Heart right ventricle (tissue), 16 donors: ENCODE measurements around the gene FHIT. TPM values are rescaled to one million over a fixed set of nuclear protein-coding genes. Genes with fewer than 3 reads are reported as not detected.

ENCODE experiments used
- ATAC-seq, 8 donors: fragments of 200-7000 bp; cut with Tn5 transposase; one replicate each; pipeline ENCODE4 v1.9.1; 2020; ENCODE audit warnings: mild to moderate bottlenecking in 8 of 8, moderate library complexity in 8 of 8, moderate number of reproducible peaks in 1 of 8
- DNase-seq, 2 donors: peaks; one replicate each; pipeline ENCODE4 v3.0.0-alpha.2; 2020
- H3K27ac ChIP-seq, 10 donors: fragments of 200-600 bp; sonication (generic) in 2 of 10; one replicate each; pipeline versions ENCODE4 v1.5.0 to v1.8.0; 2020 to 2022; ENCODE audit warnings: mild to moderate bottlenecking in 3 of 10
- H3K27me3 ChIP-seq, 7 donors: fragments of 200-600 bp; one replicate each; pipeline ENCODE4 v1.8.0; 2021 to 2022; ENCODE audit warnings: mild to moderate bottlenecking in 2 of 7
- H3K36me3 ChIP-seq, 9 donors: fragments of 200-600 bp; sonication (generic) in 1 of 9; one replicate each; pipeline versions ENCODE4 v1.5.0 to v1.8.0; 2020 to 2022; ENCODE audit warnings: mild to moderate bottlenecking in 2 of 9
- H3K4me1 ChIP-seq, 9 donors: fragments of 200-600 bp; sonication (generic) in 1 of 9; one replicate each; pipeline versions ENCODE4 v1.5.0 to v1.8.0; 2020 to 2022; ENCODE audit warnings: mild to moderate bottlenecking in 4 of 9
- H3K4me3 ChIP-seq, 10 donors: fragments of 200-600 bp; sonication (generic) in 2 of 10; one replicate each; pipeline versions ENCODE4 v1.5.0 to v1.8.0; 2020 to 2022; ENCODE audit warnings: mild to moderate bottlenecking in 7 of 10, moderate library complexity in 2 of 10
- H3K9me3 ChIP-seq, 11 donors: fragments of 200-600 bp in 10 of 11; sonication (generic) in 2 of 11; one replicate each; pipeline versions ENCODE4 v1.5.0 to v1.8.0; 2013 to 2022; ENCODE audit warnings: mild to moderate bottlenecking in 2 of 11, control low read depth in 1 of 11, moderate library complexity in 1 of 11
- WGBS, 2 donors: extraction: QIAGEN DNeasy Blood & Tissue Kit; methylation state at CpG; one replicate each; pipeline ENCODE4 v1.1.7; 2013; ENCODE audit warnings: inconsistent platforms in 1 of 2; 5-methylcytosine and 5-hydroxymethylcytosine counted together
- intact Hi-C, 10 donors: fragments of 100-400 bp; cut with DNase I; formaldehyde crosslinking; loops; one replicate each; pipeline versions ENCODE4 v1.11.1 to v1.14.2; 2022
- polyA plus RNA-seq, 2 donors: library from polyadenylated mRNA; stranded (reverse); fragments of 200-250 nt; gene quantifications; one replicate each; pipeline ENCODE4 v1.2.3, GENCODE V29; 2013
- total RNA-seq, 10 donors: library from RNA; stranded (reverse); fragmentation: NEBNext Ultra II Directional in 3 of 10; extraction: Animal tissue kit (Norgen Biotek cat#: 25700) in 3 of 10; gene quantifications; one replicate each; pipeline versions ENCODE4 v1.2.1 to v1.2.4, GENCODE V29; 2021 to 2023
- TF ChIP-seq, protein P1 (sequence below), 9 donors: fragments of 200-600 bp; sonication (generic) in 2 of 9; IDR thresholded peaks; one replicate each; pipeline versions ENCODE4 v1.5.0 to v1.8.0; 2021 to 2022; ENCODE audit warnings: antibody characterized with exemption in 9 of 9, mild to moderate bottlenecking in 5 of 9, moderate library complexity in 1 of 9
- donor health status: Arrhythmogenic right ventricular cardiomyopathy.
- donor health status: ischemic (EF 13 %, LVEDD 7.1; RV severe dilation, severe dysfunction).
- donor health status: healthy with polysubstance abuse.
- donor health status: DM: no; HTN: yes; CAD: no.
- donor health status: DM: no; HTN: no; CAD: no.
- donor health status: ischemic (EF 25% LVEDD 6.9; RV normal size, moderate dysfunction).
- donor health status: ischemic (EF 25% LVEDD 5.7; RV mildly dilated, moderate dysfunction).
- donor health status: healthy.
- donor health status: DM: yes; HTN: yes; CAD: no.
- donor health status: Ischemic cardiomyopathy.
- donor health status: ischemic (EF 35%, LVEDD 5.7; RV mildly dilated, moderate dysfunction).
- donor health status: nonischemic (EF 11% LVEDD 7.7; RV severe dilation, severe dysfunction).
- donor health status: DM: yes; HTN: yes; CAD: no.
- donor health status: PGD.
- donor health status: ischemic (EF 29% LVEDD 5.4; RV normal size, mild dysfunction).
- donor health status: nonischemic (EF 23%, LVEDD 6.1; RV moderate dilation, normal function).

The FHIT gene
- total and polyA plus RNA-seq, 12 donors, result 4.7 to 25.5 (median 18.3) TPM

DNA sequence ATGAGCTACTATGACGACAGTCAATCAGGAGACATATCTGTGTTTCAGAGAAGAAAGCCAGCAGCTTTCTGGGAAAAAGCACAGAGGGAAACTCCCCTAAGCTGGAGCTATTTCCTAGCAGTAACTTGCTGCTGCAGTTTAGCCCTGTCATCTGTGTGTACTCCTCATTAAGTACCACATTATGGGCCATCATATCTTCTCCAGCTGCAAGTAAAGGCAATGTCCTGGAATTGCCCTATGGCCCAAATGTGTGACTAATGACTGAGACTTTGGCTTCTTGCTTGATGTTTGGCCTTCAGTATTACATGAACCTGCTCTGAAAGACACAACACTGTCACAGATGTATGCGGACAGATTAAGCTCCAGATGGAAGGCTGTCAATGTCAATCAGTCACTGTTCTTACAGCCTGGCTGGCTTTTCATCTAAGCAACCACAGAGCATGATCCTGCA lies 190.8 kb downstream of the FHIT start:
- Histone ChIP-seq H3K4me1 (no peaks in the 10 kb centered on the region), H3K36me3 (no peaks in the 10 kb centered on the region), H3K4me3 (no peak overlapping the region), H3K27me3 (no peaks in the 10 kb centered on the region), H3K9me3 (peaks cover 0 to 4% (median 0%) of the 10 kb centered on the region in 11 donors), H3K27ac (no peak overlapping the region)
- ATAC-seq, result no peak
- TF ChIP-seq, protein P1, sequence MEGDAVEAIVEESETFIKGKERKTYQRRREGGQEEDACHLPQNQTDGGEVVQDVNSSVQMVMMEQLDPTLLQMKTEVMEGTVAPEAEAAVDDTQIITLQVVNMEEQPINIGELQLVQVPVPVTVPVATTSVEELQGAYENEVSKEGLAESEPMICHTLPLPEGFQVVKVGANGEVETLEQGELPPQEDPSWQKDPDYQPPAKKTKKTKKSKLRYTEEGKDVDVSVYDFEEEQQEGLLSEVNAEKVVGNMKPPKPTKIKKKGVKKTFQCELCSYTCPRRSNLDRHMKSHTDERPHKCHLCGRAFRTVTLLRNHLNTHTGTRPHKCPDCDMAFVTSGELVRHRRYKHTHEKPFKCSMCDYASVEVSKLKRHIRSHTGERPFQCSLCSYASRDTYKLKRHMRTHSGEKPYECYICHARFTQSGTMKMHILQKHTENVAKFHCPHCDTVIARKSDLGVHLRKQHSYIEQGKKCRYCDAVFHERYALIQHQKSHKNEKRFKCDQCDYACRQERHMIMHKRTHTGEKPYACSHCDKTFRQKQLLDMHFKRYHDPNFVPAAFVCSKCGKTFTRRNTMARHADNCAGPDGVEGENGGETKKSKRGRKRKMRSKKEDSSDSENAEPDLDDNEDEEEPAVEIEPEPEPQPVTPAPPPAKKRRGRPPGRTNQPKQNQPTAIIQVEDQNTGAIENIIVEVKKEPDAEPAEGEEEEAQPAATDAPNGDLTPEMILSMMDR (IDR thresholded peaks at IDR 0.05), result no peak
- no peak for DNase-seq
- intact Hi-C loops, result no loop called here
- WGBS, 2 donors, result 80 to 84% methylated on average over 2 of the region's 2 CpGs

DNA sequence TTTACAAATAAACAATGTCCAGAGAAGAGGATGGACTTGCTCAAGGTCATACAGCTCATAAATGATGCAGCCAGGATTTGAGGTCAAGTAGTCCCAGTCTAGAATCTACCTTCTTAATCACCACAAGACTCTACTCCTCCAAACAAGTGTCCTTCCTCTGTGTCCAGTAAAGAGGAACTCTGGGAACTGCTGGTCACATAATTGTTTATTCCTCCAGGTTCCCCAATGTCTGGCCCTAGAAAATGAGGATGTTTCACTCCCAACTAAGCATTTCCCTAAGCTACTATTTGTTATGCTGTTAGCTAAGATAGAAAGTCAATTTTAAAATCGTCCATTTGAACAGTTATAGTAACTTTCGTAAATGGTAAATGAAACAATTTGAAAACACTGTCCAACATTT lies 192.4 kb downstream of the FHIT start:
- Histone ChIP-seq H3K27me3 (no peaks in the 10 kb centered on the region), H3K9me3 (peaks cover 0 to under 1% (median 0%) of the 10 kb centered on the region in 11 donors), H3K27ac (no peak overlapping the region), H3K4me1 (no peaks in the 10 kb centered on the region), H3K4me3 (no peak overlapping the region), H3K36me3 (no peaks in the 10 kb centered on the region)
- ATAC-seq (no peak), DNase-seq (no peak)
- 92 to 97% methylated on average over 2 of the region's 2 CpGs for WGBS, 2 donors
- TF ChIP-seq, protein P1 (IDR thresholded peaks at IDR 0.05), result no peak
- intact Hi-C loops, result no loop called here

DNA sequence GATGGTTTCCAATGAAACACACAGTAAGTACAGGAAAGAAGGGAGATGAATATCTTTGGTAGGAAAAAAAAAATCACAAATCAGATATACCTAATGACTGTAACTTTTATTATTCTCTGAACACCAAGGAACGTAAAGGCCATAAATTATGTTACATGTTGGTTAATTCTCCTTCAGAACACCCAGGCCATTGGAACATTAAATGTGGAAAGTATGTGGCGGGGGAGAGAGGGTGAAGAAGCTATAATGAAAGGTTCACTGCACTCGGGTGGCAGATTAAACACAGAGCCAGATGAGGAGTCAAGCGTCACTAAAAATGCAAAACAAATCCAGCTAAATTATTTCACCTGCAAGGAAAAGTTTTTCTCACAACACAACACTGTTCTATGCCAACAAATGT lies 193.8 kb downstream of the FHIT start:
- WGBS, 2 donors, result 84 to 88% methylated on average over 4 of the region's 4 CpGs
- no peak for DNase-seq

DNA sequence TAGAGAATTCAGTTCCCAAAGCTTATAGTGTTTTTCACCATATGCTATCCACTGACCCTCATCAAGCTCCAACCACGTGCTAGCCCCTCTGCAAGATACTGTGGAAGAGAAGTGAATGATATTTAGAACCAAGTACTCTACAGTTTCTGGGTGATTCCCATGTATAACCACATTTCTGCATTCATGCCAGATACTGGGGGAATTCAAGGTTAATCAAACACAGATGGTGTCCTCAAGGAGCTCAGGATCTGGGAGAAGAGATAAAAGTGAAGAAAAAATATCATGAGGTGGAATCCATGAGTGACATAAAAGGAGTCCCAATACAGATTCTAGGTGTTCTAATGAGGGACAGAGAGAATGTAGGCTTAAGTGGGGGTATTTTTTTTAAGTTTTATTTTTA lies 195.8 kb downstream of the FHIT start:
- Histone ChIP-seq H3K4me3 (no peak overlapping the region), H3K27ac (no peak overlapping the region), H3K36me3 (no peaks in the 10 kb centered on the region), H3K9me3 (no peaks in the 10 kb centered on the region), H3K27me3 (no peaks in the 10 kb centered on the region), H3K4me1 (no peaks in the 10 kb centered on the region)
- intact Hi-C loops, result no loop called here
- TF ChIP-seq, protein P1 (IDR thresholded peaks at IDR 0.05), result no peak
- ATAC-seq (no peak), DNase-seq (no peak)
- WGBS, 2 donors, result 85 to 89% methylated on average over 1 of the region's 1 CpG

More for the DNA sequence above, 193.8 kb downstream of the FHIT start:
- TF ChIP-seq, protein P1 (IDR thresholded peaks at IDR 0.05), result no peak
- no peak for ATAC-seq
- Histone ChIP-seq H3K36me3 (no peaks in the 10 kb centered on the region), H3K4me1 (no peaks in the 10 kb centered on the region), H3K27ac (no peak overlapping the region), H3K27me3 (no peaks in the 10 kb centered on the region), H3K4me3 (no peak overlapping the region), H3K9me3 (no peaks in the 10 kb centered on the region)
- intact Hi-C loops, result no loop called here
